ENCODE results near the gene TOLLIP. TPM values are rescaled to one million over a fixed set of nuclear protein-coding genes. Genes with fewer than 3 reads are reported as not detected.
A peak's percentile ranks its signal among the peaks of the same experiment; 100 is the strongest.

TOLLIP gene
- total RNA-seq, 1 experiment from 2014 or later = 78.3 TPM

GRCh38 chr11:1233351-1234053, 75.9 kb downstream of the TOLLIP start:
- H3K36me3 Mint-ChIP-seq (ENCODE audit: insufficient read depth, unreplicated experiment) = no peaks in the 10 kb centered on the region
- ChIA-PET POLR2A (no interaction called here), CTCF (interaction anchor here (0.7 kb wide), 1 partner anchor 320 kb away, joined by 3 read pairs; no protein-coding TSS in a partner anchor)
- intact Hi-C loops (cut with micrococcal nuclease; ENCODE audit: unreplicated experiment) = loop anchor here (10.0 kb wide), 1 partner anchor 119 kb away; no protein-coding TSS in a partner anchor
- Histone ChIP-seq H3K9me3 (no peaks in the 10 kb centered on the region), H3K4me1 (no peaks in the 10 kb centered on the region), H3K27me3 (replicated peaks; ENCODE audit: control insufficient read depth, insufficient read depth, low read length) (no peaks in the 10 kb centered on the region), H3K36me3 (ENCODE audit: control insufficient read depth, insufficient read depth, low read length) (no peaks in the 10 kb centered on the region), H3K4me3 (ENCODE audit: low read depth, low read length) (no peak overlapping the region)
- no peak overlapping the region for H3K27ac Mint-ChIP-seq (ENCODE audit: unreplicated experiment)
- TF ChIP-seq, protein P1, sequence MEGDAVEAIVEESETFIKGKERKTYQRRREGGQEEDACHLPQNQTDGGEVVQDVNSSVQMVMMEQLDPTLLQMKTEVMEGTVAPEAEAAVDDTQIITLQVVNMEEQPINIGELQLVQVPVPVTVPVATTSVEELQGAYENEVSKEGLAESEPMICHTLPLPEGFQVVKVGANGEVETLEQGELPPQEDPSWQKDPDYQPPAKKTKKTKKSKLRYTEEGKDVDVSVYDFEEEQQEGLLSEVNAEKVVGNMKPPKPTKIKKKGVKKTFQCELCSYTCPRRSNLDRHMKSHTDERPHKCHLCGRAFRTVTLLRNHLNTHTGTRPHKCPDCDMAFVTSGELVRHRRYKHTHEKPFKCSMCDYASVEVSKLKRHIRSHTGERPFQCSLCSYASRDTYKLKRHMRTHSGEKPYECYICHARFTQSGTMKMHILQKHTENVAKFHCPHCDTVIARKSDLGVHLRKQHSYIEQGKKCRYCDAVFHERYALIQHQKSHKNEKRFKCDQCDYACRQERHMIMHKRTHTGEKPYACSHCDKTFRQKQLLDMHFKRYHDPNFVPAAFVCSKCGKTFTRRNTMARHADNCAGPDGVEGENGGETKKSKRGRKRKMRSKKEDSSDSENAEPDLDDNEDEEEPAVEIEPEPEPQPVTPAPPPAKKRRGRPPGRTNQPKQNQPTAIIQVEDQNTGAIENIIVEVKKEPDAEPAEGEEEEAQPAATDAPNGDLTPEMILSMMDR (IDR thresholded peaks at IDR 0.05; ENCODE audit: insufficient read depth in 1 of 2, low read depth in 1 of 2, low read length in 1 of 2, severe bottlenecking in 1 of 2, unreplicated experiment in 1 of 2) = peak; percentile 25 to 45
- BruUV-seq (replicated peaks) = no TSS peak
- H3K27me3 Mint-ChIP-seq (ENCODE audit: insufficient read depth, unreplicated experiment) = peaks cover 11% of the 10 kb centered on the region
- no peaks in the 10 kb centered on the region for H3K4me1 Mint-ChIP-seq (ENCODE audit: low read depth, unreplicated experiment)
- H3K4me3 Mint-ChIP-seq (ENCODE audit: unreplicated experiment) = no peak overlapping the region
- H3K9me3 Mint-ChIP-seq (ENCODE audit: unreplicated experiment) = no peaks in the 10 kb centered on the region
- peak in 1 of 2 experiments; percentile 32 for DNase-seq

GRCh38 chr11:1232883-1233321, 76.5 kb downstream of the TOLLIP start:
- TF ChIP-seq, protein P1 (IDR thresholded peaks at IDR 0.05; ENCODE audit: insufficient read depth in 1 of 2, low read depth in 1 of 2, low read length in 1 of 2, severe bottlenecking in 1 of 2, unreplicated experiment in 1 of 2) = no peak
- H3K27me3 Mint-ChIP-seq (ENCODE audit: insufficient read depth, unreplicated experiment) = peaks cover 11% of the 10 kb centered on the region
- Histone ChIP-seq H3K4me1 (no peaks in the 10 kb centered on the region), H3K4me3 (ENCODE audit: low read depth, low read length) (no peak overlapping the region), H3K36me3 (ENCODE audit: control insufficient read depth, insufficient read depth, low read length) (no peaks in the 10 kb centered on the region), H3K9me3 (no peaks in the 10 kb centered on the region), H3K27me3 (replicated peaks; ENCODE audit: control insufficient read depth, insufficient read depth, low read length) (no peaks in the 10 kb centered on the region)
- ChIA-PET CTCF (interaction anchor here (0.7 kb wide), 1 partner anchor 321 kb away, joined by 3 read pairs; no protein-coding TSS in a partner anchor), POLR2A (no interaction called here)
- peak in 1 of 2 experiments; percentile 33 for DNase-seq
- no peaks in the 10 kb centered on the region for H3K9me3 Mint-ChIP-seq (ENCODE audit: unreplicated experiment)
- intact Hi-C loops (cut with micrococcal nuclease; ENCODE audit: unreplicated experiment) = loop anchor here (10.0 kb wide), 1 partner anchor 118 kb away; no protein-coding TSS in a partner anchor
- H3K4me1 Mint-ChIP-seq (ENCODE audit: low read depth, unreplicated experiment) = no peaks in the 10 kb centered on the region
- H3K36me3 Mint-ChIP-seq (ENCODE audit: insufficient read depth, unreplicated experiment) = no peaks in the 10 kb centered on the region
- no TSS peak for BruUV-seq (replicated peaks)
- H3K4me3 Mint-ChIP-seq (ENCODE audit: unreplicated experiment) = no peak overlapping the region
- H3K27ac Mint-ChIP-seq (ENCODE audit: unreplicated experiment) = no peak overlapping the region

DNA sequence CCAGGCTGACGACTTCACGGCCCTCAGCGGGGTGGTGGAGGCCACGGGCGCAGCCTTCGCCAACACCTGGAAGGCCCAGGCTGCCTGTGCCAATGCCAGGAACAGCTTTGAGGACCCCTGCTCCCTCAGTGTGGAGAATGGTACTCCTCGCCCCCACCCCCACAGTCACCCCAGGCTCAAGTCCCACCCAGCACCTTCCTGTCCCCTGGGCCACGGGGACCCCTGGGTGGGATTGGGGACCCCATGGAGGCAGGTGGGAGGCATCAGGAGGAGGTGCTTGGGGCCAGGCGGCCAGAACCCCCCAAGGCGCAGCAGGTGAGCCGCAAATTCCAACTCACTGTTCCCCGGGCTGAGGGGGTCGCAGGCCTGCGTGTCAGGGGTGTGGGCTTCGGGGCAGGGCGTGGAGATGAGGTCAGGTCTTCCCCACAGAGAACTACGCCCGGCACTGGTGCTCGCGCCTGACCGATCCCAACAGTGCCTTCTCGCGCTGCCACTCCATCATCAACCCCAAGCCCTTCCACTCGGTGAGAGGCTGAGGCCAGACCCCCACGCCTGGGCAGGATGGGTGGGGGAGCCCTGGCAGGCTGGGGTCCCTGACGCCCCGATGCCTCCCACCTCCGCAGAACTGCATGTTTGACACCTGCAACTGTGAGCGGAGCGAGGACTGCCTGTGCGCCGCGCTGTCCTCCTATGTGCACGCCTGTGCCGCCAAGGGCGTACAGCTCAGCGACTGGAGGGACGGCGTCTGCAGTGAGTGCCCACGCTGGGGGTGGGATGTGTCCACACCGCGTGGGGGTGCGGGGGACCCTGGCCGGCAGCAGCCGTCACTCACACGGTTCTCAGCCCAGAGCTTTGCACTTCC, 77.2 kb downstream of the TOLLIP start:
- H3K36me3 Mint-ChIP-seq (ENCODE audit: insufficient read depth, unreplicated experiment) = no peaks in the 10 kb centered on the region
- no peak overlapping the region for H3K27ac Mint-ChIP-seq (ENCODE audit: unreplicated experiment)
- no peak overlapping the region for H3K4me3 Mint-ChIP-seq (ENCODE audit: unreplicated experiment)
- ChIA-PET POLR2A (no interaction called here), CTCF (no interaction called here)
- Histone ChIP-seq H3K4me3 (ENCODE audit: low read depth, low read length) (no peak overlapping the region), H3K27me3 (replicated peaks; ENCODE audit: control insufficient read depth, insufficient read depth, low read length) (no peaks in the 10 kb centered on the region), H3K4me1 (no peaks in the 10 kb centered on the region), H3K9me3 (no peaks in the 10 kb centered on the region), H3K36me3 (ENCODE audit: control insufficient read depth, insufficient read depth, low read length) (no peaks in the 10 kb centered on the region)
- TF ChIP-seq, protein P1 (IDR thresholded peaks at IDR 0.05; ENCODE audit: insufficient read depth in 1 of 2, low read depth in 1 of 2, low read length in 1 of 2, severe bottlenecking in 1 of 2, unreplicated experiment in 1 of 2) = no peak
- no TSS peak for BruUV-seq (replicated peaks)
- H3K4me1 Mint-ChIP-seq (ENCODE audit: low read depth, unreplicated experiment) = no peaks in the 10 kb centered on the region
- peaks cover 8% of the 10 kb centered on the region for H3K27me3 Mint-ChIP-seq (ENCODE audit: insufficient read depth, unreplicated experiment)
- intact Hi-C loops (cut with micrococcal nuclease; ENCODE audit: unreplicated experiment) = loop anchor here (10.0 kb wide), 1 partner anchor 117 kb away; no protein-coding TSS in a partner anchor
- no peaks in the 10 kb centered on the region for H3K9me3 Mint-ChIP-seq (ENCODE audit: unreplicated experiment)
- peak in 1 of 2 experiments; percentile 31 for DNase-seq

Measured in Caco-2 (cell line).